ENCODE measurements around the gene PMP22.
"Not testable (repeated sequence)": the region's sequence is repeated elsewhere in the genome, so short reads cannot be mapped to it uniquely, and the experiment has no call there.

PMP22 gene

GRCh38 chr17:15237106-15237425 lies 28.1 kb downstream of the PMP22 start:
- no peaks in the 10 kb centered on the region for H3K27me3 ChIP-seq (ENCODE audit: control insufficient read depth in 1 of 2, insufficient read depth in 2 of 2, low read length in 2 of 2)
- H3K4me3 ChIP-seq (ENCODE audit: low read length in 2 of 2): no peak overlapping the region
- H3K36me3 ChIP-seq (ENCODE audit: control insufficient read depth in 2 of 2, insufficient read depth in 2 of 2, low read length in 2 of 2): peaks cover 61 to 69% of the 10 kb centered on the region in 2 donors
- H3K9me3 ChIP-seq (ENCODE audit: control insufficient read depth in 2 of 2, low read length in 2 of 2): no peaks in the 10 kb centered on the region
- H3K27ac ChIP-seq (ENCODE audit: low read length): no peak overlapping the region
- H3K4me1 ChIP-seq (ENCODE audit: control insufficient read depth, insufficient read depth, low read length): peaks cover 24% of the 10 kb centered on the region
- H3K9ac ChIP-seq (ENCODE audit: low read length in 2 of 2): no peak overlapping the region

GRCh38 chr17:15236281-15237105 lies 28.6 kb downstream of the PMP22 start:
- peaks cover 66 to 72% of the 10 kb centered on the region in 2 donors for H3K36me3 ChIP-seq (ENCODE audit: control insufficient read depth in 2 of 2, insufficient read depth in 2 of 2, low read length in 2 of 2)
- peaks cover 24% of the 10 kb centered on the region for H3K4me1 ChIP-seq (ENCODE audit: control insufficient read depth, insufficient read depth, low read length)
- no peaks in the 10 kb centered on the region for H3K27me3 ChIP-seq (ENCODE audit: control insufficient read depth in 1 of 2, insufficient read depth in 2 of 2, low read length in 2 of 2)
- H3K4me3 ChIP-seq (ENCODE audit: low read length in 2 of 2): no peak overlapping the region
- no peaks in the 10 kb centered on the region for H3K9me3 ChIP-seq (ENCODE audit: control insufficient read depth in 2 of 2, low read length in 2 of 2)
- H3K9ac ChIP-seq (ENCODE audit: low read length in 2 of 2): no peak overlapping the region
- no peak overlapping the region for H3K27ac ChIP-seq (ENCODE audit: low read length)

GRCh38 chr17:15233971-15234370 lies 31.2 kb downstream of the PMP22 start:
- no peak overlapping the region for H3K27ac ChIP-seq (ENCODE audit: low read length)
- peaks cover 82 to 88% of the 10 kb centered on the region in 2 donors for H3K36me3 ChIP-seq (ENCODE audit: control insufficient read depth in 2 of 2, insufficient read depth in 2 of 2, low read length in 2 of 2)
- peaks cover 18% of the 10 kb centered on the region for H3K4me1 ChIP-seq (ENCODE audit: control insufficient read depth, insufficient read depth, low read length)
- no peaks in the 10 kb centered on the region for H3K27me3 ChIP-seq (ENCODE audit: control insufficient read depth in 1 of 2, insufficient read depth in 2 of 2, low read length in 2 of 2)
- no peak overlapping the region for H3K4me3 ChIP-seq (ENCODE audit: low read length in 2 of 2)
- no peak overlapping the region for H3K9ac ChIP-seq (ENCODE audit: low read length in 2 of 2)
- no peaks in the 10 kb centered on the region for H3K9me3 ChIP-seq (ENCODE audit: control insufficient read depth in 2 of 2, low read length in 2 of 2)

- Histone ChIP-seq H3K4me1 (ENCODE audit: control insufficient read depth, insufficient read depth, low read length) (peaks cover 18% of the 10 kb centered on the region), H3K36me3 (ENCODE audit: control insufficient read depth in 2 of 2, insufficient read depth in 2 of 2, low read length in 2 of 2) (peaks cover 78 to 81% of the 10 kb centered on the region in 2 donors), H3K9me3 (ENCODE audit: control insufficient read depth in 2 of 2, low read length in 2 of 2) (no peaks in the 10 kb centered on the region), H3K9ac (ENCODE audit: low read length in 2 of 2) (no peak overlapping the region), H3K4me3 (ENCODE audit: low read length in 2 of 2) (no peak overlapping the region), H3K27me3 (ENCODE audit: control insufficient read depth in 1 of 2, insufficient read depth in 2 of 2, low read length in 2 of 2) (no peaks in the 10 kb centered on the region), H3K27ac (ENCODE audit: low read length) (no peak overlapping the region)
Measured at GRCh38 chr17:15233022-15233805, 31.9 kb downstream of the PMP22 start.

- Histone ChIP-seq H3K4me1 (ENCODE audit: control insufficient read depth, insufficient read depth, low read length) (peaks cover 18% of the 10 kb centered on the region), H3K36me3 (ENCODE audit: control insufficient read depth in 2 of 2, insufficient read depth in 2 of 2, low read length in 2 of 2) (peaks cover 74% of the 10 kb centered on the region in 2 donors), H3K9me3 (ENCODE audit: control insufficient read depth in 2 of 2, low read length in 2 of 2) (no peaks in the 10 kb centered on the region), H3K27me3 (ENCODE audit: control insufficient read depth in 1 of 2, insufficient read depth in 2 of 2, low read length in 2 of 2) (no peaks in the 10 kb centered on the region), H3K4me3 (ENCODE audit: low read length in 2 of 2) (no peak overlapping the region), H3K27ac (ENCODE audit: low read length) (no peak overlapping the region), H3K9ac (ENCODE audit: low read length in 2 of 2) (no peak overlapping the region)
Measured at GRCh38 chr17:15232517-15232915, 32.6 kb downstream of the PMP22 start.

- H3K4me1 ChIP-seq (ENCODE audit: control insufficient read depth, insufficient read depth, low read length): peaks cover 18% of the 10 kb centered on the region
- no peak overlapping the region for H3K27ac ChIP-seq (ENCODE audit: low read length)
- no peak overlapping the region for H3K9ac ChIP-seq (ENCODE audit: low read length in 2 of 2)
- H3K9me3 ChIP-seq (ENCODE audit: control insufficient read depth in 2 of 2, low read length in 2 of 2): no peaks in the 10 kb centered on the region
- H3K4me3 ChIP-seq (ENCODE audit: low read length in 2 of 2): no peak overlapping the region
- no peaks in the 10 kb centered on the region for H3K27me3 ChIP-seq (ENCODE audit: control insufficient read depth in 1 of 2, insufficient read depth in 2 of 2, low read length in 2 of 2)
- H3K36me3 ChIP-seq (ENCODE audit: control insufficient read depth in 2 of 2, insufficient read depth in 2 of 2, low read length in 2 of 2): peaks cover 69 to 70% of the 10 kb centered on the region in 2 donors
Measured at GRCh38 chr17:15231851-15232516, 33.1 kb downstream of the PMP22 start.

GRCh38 chr17:15230866-15231265 lies 34.3 kb downstream of the PMP22 start:
- H3K9ac ChIP-seq (ENCODE audit: low read length in 2 of 2): no peak overlapping the region
- no peak overlapping the region for H3K4me3 ChIP-seq (ENCODE audit: low read length in 2 of 2)
- H3K27ac ChIP-seq (ENCODE audit: low read length): no peak overlapping the region
- no peaks in the 10 kb centered on the region for H3K27me3 ChIP-seq (ENCODE audit: control insufficient read depth in 1 of 2, insufficient read depth in 2 of 2, low read length in 2 of 2)
- peaks cover 58 to 61% of the 10 kb centered on the region in 2 donors for H3K36me3 ChIP-seq (ENCODE audit: control insufficient read depth in 2 of 2, insufficient read depth in 2 of 2, low read length in 2 of 2)
- H3K4me1 ChIP-seq (ENCODE audit: control insufficient read depth, insufficient read depth, low read length): peaks cover 15% of the 10 kb centered on the region
- no peaks in the 10 kb centered on the region for H3K9me3 ChIP-seq (ENCODE audit: control insufficient read depth in 2 of 2, low read length in 2 of 2)

GRCh38 chr17:15221827-15222226 lies 43.3 kb downstream of the PMP22 start:
- not testable (repeated sequence) for H3K9me3 ChIP-seq (ENCODE audit: control insufficient read depth in 2 of 2, low read length in 2 of 2); H3K4me3 ChIP-seq (ENCODE audit: low read length in 2 of 2); H3K27ac ChIP-seq (ENCODE audit: low read length); H3K36me3 ChIP-seq (ENCODE audit: control insufficient read depth in 2 of 2, insufficient read depth in 2 of 2, low read length in 2 of 2); H3K9ac ChIP-seq (ENCODE audit: low read length in 2 of 2); H3K27me3 ChIP-seq (ENCODE audit: control insufficient read depth in 1 of 2, insufficient read depth in 2 of 2, low read length in 2 of 2); H3K4me1 ChIP-seq (ENCODE audit: control insufficient read depth, insufficient read depth, low read length)

- Histone ChIP-seq H3K27me3 (ENCODE audit: control insufficient read depth in 1 of 2, insufficient read depth in 2 of 2, low read length in 2 of 2) (no peaks in the 10 kb centered on the region), H3K9me3 (ENCODE audit: control insufficient read depth in 2 of 2, low read length in 2 of 2) (no peaks in the 10 kb centered on the region), H3K27ac (ENCODE audit: low read length) (no peak overlapping the region), H3K4me3 (ENCODE audit: low read length in 2 of 2) (no peak overlapping the region), H3K36me3 (ENCODE audit: control insufficient read depth in 2 of 2, insufficient read depth in 2 of 2, low read length in 2 of 2) (no peaks in the 10 kb centered on the region), H3K4me1 (ENCODE audit: control insufficient read depth, insufficient read depth, low read length) (no peaks in the 10 kb centered on the region), H3K9ac (ENCODE audit: low read length in 2 of 2) (no peak overlapping the region)
Measured at GRCh38 chr17:15220785-15221184, 44.3 kb downstream of the PMP22 start.

- H3K36me3 ChIP-seq (ENCODE audit: control insufficient read depth in 2 of 2, insufficient read depth in 2 of 2, low read length in 2 of 2): no peaks in the 10 kb centered on the region
- no peaks in the 10 kb centered on the region for H3K27me3 ChIP-seq (ENCODE audit: control insufficient read depth in 1 of 2, insufficient read depth in 2 of 2, low read length in 2 of 2)
- no peak overlapping the region for H3K9ac ChIP-seq (ENCODE audit: low read length in 2 of 2)
- H3K27ac ChIP-seq (ENCODE audit: low read length): no peak overlapping the region
- H3K4me3 ChIP-seq (ENCODE audit: low read length in 2 of 2): no peak overlapping the region
- H3K9me3 ChIP-seq (ENCODE audit: control insufficient read depth in 2 of 2, low read length in 2 of 2): no peaks in the 10 kb centered on the region
- no peaks in the 10 kb centered on the region for H3K4me1 ChIP-seq (ENCODE audit: control insufficient read depth, insufficient read depth, low read length)
Measured at GRCh38 chr17:15216481-15216880, 48.6 kb downstream of the PMP22 start.

Data from stomach smooth muscle (tissue), 2 donors.